ENCODE data around the gene STS.

STS gene

GRCh38 chrX:7147413-7147977, at the start of gene STS:
TSS of gene STS (plus strand) at chrX:7147712. CDS start at chrX:7253200, 105,488 bp downstream.
- H3K27ac ChIP-seq: peak within 1 kb of the TSS; percentile 97
- TF ChIP-seq ZFX (IDR thresholded peaks at IDR 0.05) (peak; percentile 28; the same call in 1 of the 2 replicates), CTCF (conservative IDR thresholded peaks at IDR 0.05) (no peak)

GRCh38 chrX:7100022-7100421, 47.5 kb upstream of the STS start:
- TF ChIP-seq CTCF (conservative IDR thresholded peaks at IDR 0.05): no peak
- no peak for TF ChIP-seq ZFX (IDR thresholded peaks at IDR 0.05)
- H3K27ac ChIP-seq: no peak overlapping the region

- no peak overlapping the region for H3K27ac ChIP-seq
- no peak for TF ChIP-seq CTCF (conservative IDR thresholded peaks at IDR 0.05)
- no peak for TF ChIP-seq ZFX (IDR thresholded peaks at IDR 0.05)
Observed at GRCh38 chrX:7102119-7102518, 45.4 kb upstream of the STS start.

- TF ChIP-seq ZFX (IDR thresholded peaks at IDR 0.05) (no peak), CTCF (conservative IDR thresholded peaks at IDR 0.05) (no peak)
- H3K27ac ChIP-seq: no peak overlapping the region
Observed at GRCh38 chrX:7106649-7107048, 40.9 kb upstream of the STS start.

- TF ChIP-seq ZFX (IDR thresholded peaks at IDR 0.05) (no peak), CTCF (conservative IDR thresholded peaks at IDR 0.05) (no peak)
- no peak overlapping the region for H3K27ac ChIP-seq
Observed at GRCh38 chrX:7108030-7108429, 39.5 kb upstream of the STS start.

- TF ChIP-seq CTCF (conservative IDR thresholded peaks at IDR 0.05) (no peak), ZFX (IDR thresholded peaks at IDR 0.05) (no peak)
Observed at GRCh38 chrX:7109049-7109531, 38.4 kb upstream of the STS start.

GRCh38 chrX:7109838-7110793, 37.4 kb upstream of the STS start:
- TF ChIP-seq CTCF (conservative IDR thresholded peaks at IDR 0.05) (no peak), ZFX (IDR thresholded peaks at IDR 0.05) (no peak)
- no peak overlapping the region for H3K27ac ChIP-seq

More at GRCh38 chrX:7109049-7109531, 38.4 kb upstream of the STS start:
- H3K27ac ChIP-seq: no peak overlapping the region

All from C4-2B (cell line).